Measurements from ENCODE around the gene USP6NL. TPM values are rescaled to one million over a fixed set of nuclear protein-coding genes. Genes with fewer than 3 reads are reported as not detected.

The USP6NL gene
- total and polyA plus RNA-seq, 2 of the 8 experiments (the other 6 are each of a cell fraction or from before 2014, with no cell fraction given) = 10.9 to 28.8 TPM

DNA sequence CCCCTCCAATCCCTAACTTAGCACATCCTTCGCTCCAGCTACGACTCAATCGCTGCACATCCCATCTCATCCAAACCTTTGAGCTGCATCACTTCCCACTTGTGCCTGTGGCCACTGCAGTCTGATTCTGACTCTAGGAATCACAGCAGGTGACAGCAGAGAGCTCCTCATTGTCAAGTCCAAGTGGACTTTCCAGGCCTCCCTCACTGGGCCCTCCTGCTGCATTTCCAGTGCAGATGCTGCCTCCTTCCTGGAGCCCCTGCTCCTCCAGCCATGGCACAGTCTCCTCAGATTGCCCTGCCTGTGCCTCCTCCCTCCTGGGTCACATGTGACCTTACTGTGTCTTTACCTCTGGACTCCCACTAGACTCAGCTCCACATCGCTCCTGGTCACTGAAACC, 157.3 kb downstream of the USP6NL start:
- ChIA-PET POLR2A (ENCODE audit: partially characterized antibody) (interaction anchor here (1.5 to 1.6 kb wide), 2 partner anchors 10 to 31 kb away, joined by 3 read pairs; no protein-coding TSS in a partner anchor), CTCF (ENCODE audit: partially characterized antibody) (interaction anchor here (0.8 to 6.9 kb wide), 10 partner anchors 8 to 359 kb away, joined by 3 to 33 read pairs (median 6); no protein-coding TSS in a partner anchor)
- H3K36me3 ChIP-seq (ENCODE audit: control insufficient read depth in 2 of 4, insufficient read depth in 4 of 4, low read length in 3 of 4) = no peaks in the 10 kb centered on the region; a peak in 1 of 8 replicates
- TF ChIP-seq SP4 (IDR thresholded peaks at IDR 0.05; ENCODE audit: low read length) = no peak
- no peak for TF ChIP-seq RFX5 (IDR thresholded peaks at IDR 0.05; ENCODE audit: borderline replicate concordance, low read depth, low read length)
- no peak for TF ChIP-seq KDM4A (IDR thresholded peaks at IDR 0.05; ENCODE audit: low read depth, low read length, severe bottlenecking)
- no peak for TF ChIP-seq CHD2 (IDR thresholded peaks at IDR 0.05; ENCODE audit: low read length)
- TF ChIP-seq, protein P1, sequence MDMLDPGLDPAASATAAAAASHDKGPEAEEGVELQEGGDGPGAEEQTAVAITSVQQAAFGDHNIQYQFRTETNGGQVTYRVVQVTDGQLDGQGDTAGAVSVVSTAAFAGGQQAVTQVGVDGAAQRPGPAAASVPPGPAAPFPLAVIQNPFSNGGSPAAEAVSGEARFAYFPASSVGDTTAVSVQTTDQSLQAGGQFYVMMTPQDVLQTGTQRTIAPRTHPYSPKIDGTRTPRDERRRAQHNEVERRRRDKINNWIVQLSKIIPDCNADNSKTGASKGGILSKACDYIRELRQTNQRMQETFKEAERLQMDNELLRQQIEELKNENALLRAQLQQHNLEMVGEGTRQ (IDR thresholded peaks at IDR 0.05; ENCODE audit: low read length) = no peak
- TF ChIP-seq SP1 (IDR thresholded peaks at IDR 0.05; ENCODE audit: low read depth, low read length) = no peak
- TF ChIP-seq SRF (IDR thresholded peaks at IDR 0.05; ENCODE audit: low read depth, low read length) = no peak
- TF ChIP-seq, protein P2, sequence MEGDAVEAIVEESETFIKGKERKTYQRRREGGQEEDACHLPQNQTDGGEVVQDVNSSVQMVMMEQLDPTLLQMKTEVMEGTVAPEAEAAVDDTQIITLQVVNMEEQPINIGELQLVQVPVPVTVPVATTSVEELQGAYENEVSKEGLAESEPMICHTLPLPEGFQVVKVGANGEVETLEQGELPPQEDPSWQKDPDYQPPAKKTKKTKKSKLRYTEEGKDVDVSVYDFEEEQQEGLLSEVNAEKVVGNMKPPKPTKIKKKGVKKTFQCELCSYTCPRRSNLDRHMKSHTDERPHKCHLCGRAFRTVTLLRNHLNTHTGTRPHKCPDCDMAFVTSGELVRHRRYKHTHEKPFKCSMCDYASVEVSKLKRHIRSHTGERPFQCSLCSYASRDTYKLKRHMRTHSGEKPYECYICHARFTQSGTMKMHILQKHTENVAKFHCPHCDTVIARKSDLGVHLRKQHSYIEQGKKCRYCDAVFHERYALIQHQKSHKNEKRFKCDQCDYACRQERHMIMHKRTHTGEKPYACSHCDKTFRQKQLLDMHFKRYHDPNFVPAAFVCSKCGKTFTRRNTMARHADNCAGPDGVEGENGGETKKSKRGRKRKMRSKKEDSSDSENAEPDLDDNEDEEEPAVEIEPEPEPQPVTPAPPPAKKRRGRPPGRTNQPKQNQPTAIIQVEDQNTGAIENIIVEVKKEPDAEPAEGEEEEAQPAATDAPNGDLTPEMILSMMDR (IDR thresholded peaks at IDR 0.05; ENCODE audit: control extremely low read depth in 1 of 3, insufficient read depth in 1 of 3, low read depth in 1 of 3, low read length in 3 of 3) = no peak
- TF ChIP-seq HDAC2 (IDR thresholded peaks at IDR 0.05; ENCODE audit: borderline replicate concordance in 1 of 2, low read depth in 2 of 2, low read length in 2 of 2) = no peak
- TF ChIP-seq ZNF274 (IDR thresholded peaks at IDR 0.05; ENCODE audit: borderline replicate concordance, extremely low read depth, low read length) = no peak

More for the DNA sequence above, 157.3 kb downstream of the USP6NL start:
- no peaks in the 10 kb centered on the region for H4K20me1 ChIP-seq (replicated peaks in 1 of 2; ENCODE audit: control insufficient read depth in 1 of 2, insufficient read depth in 2 of 2, low read length in 2 of 2)
- no peak overlapping the region for H3K4ac ChIP-seq (replicated peaks; ENCODE audit: insufficient read length, low read depth, low read length)
- H3K4me3 ChIP-seq (ENCODE audit: extremely low read depth in 1 of 4, insufficient read depth in 2 of 4, low read depth in 3 of 4, low read length in 4 of 4) = no peak overlapping the region
- H3K9me3 ChIP-seq (ENCODE audit: insufficient read depth in 2 of 2, low read depth in 1 of 2, low read length in 1 of 2) = no peaks in the 10 kb centered on the region
- H4K8ac ChIP-seq (ENCODE audit: extremely low read depth, insufficient read depth, low read length) = no peak overlapping the region
- H3K23me2 ChIP-seq (ENCODE audit: low read depth, low read length) = no peaks in the 10 kb centered on the region
- WGBS, 2 experiments (ENCODE audit: extremely low coverage in 1 of 2, insufficient coverage in 1 of 2, insufficient read length in 1 of 2, insufficient replicate concordance in 2 of 2, low coverage in 1 of 2, low lambda C conversion rate in 2 of 2, missing lambda C conversion rate in 1 of 2) = 89% methylated on average over 4 of the region's 4 CpGs; no CpG with 5 or more reads in 1 of the 2 experiments
- H2BK20ac ChIP-seq (ENCODE audit: low read length) = no peak overlapping the region
- H3K4me2 ChIP-seq (ENCODE audit: insufficient read depth in 1 of 2, low read depth in 2 of 2, low read length in 2 of 2) = no peak overlapping the region
- no peak overlapping the region for H3K27ac ChIP-seq (ENCODE audit: low read depth, low read length)
- H2AFZ ChIP-seq (ENCODE audit: low read length) = no peak overlapping the region
- no peak overlapping the region for H3K9ac ChIP-seq (replicated peaks in 1 of 4; ENCODE audit: extremely low read depth in 1 of 4, low read depth in 3 of 4, low read length in 3 of 4)
- H3K27me3 ChIP-seq (replicated peaks in 1 of 4; ENCODE audit: control insufficient read depth in 3 of 4, extremely low read depth in 1 of 4, insufficient read depth in 3 of 4, low read length in 3 of 4) = no peaks in the 10 kb centered on the region
- no peak overlapping the region for H4K5ac ChIP-seq (ENCODE audit: insufficient read length, low read depth, low read length)
- DNase-seq (ENCODE audit: low read depth in 1 of 2, low spot score in 2 of 2) = peak in 1 of 2 experiments; percentile 38
- no peak overlapping the region for H4K91ac ChIP-seq (replicated peaks; ENCODE audit: insufficient read length, low read length)
- no peak overlapping the region for H2BK5ac ChIP-seq (ENCODE audit: low read depth, low read length)
- no peak overlapping the region for H2BK12ac ChIP-seq (ENCODE audit: low read depth, low read length)
- no peak for FAIRE-seq
- no peak overlapping the region for H2BK120ac ChIP-seq (replicated peaks; ENCODE audit: low read depth, low read length)
- no peak overlapping the region for H3K14ac ChIP-seq (ENCODE audit: insufficient read length)
- H3K79me1 ChIP-seq (ENCODE audit: low read depth, low read length) = no peaks in the 10 kb centered on the region
- no peak overlapping the region for H3K23ac ChIP-seq (ENCODE audit: insufficient read length)
- no peak overlapping the region for H2BK15ac ChIP-seq (ENCODE audit: low read length)
- H2AK5ac ChIP-seq (ENCODE audit: low read depth, low read length) = no peak overlapping the region
- H3K4me1 ChIP-seq (replicated peaks in 1 of 4; ENCODE audit: control insufficient read depth in 3 of 4, insufficient read depth in 4 of 4, low read length in 3 of 4) = no peaks in the 10 kb centered on the region
- no peaks in the 10 kb centered on the region for H3K79me2 ChIP-seq (ENCODE audit: control insufficient read depth in 1 of 2, insufficient read depth in 2 of 2, low read length in 2 of 2)
- H3K56ac ChIP-seq (replicated peaks; ENCODE audit: insufficient read length, low read depth, low read length) = no peak overlapping the region
- no peak overlapping the region for H3K18ac ChIP-seq (ENCODE audit: extremely low read depth, low read length)
